ENCODE results near the gene PLEKHA8. TPM values are rescaled to one million over a fixed set of nuclear protein-coding genes. Genes with fewer than 3 reads are reported as not detected.

Gene PLEKHA8
- total RNA-seq, 8 experiments from 2014 or later = 7.7 to 35.3 (median 24.7) TPM

- H3K4me1 ChIP-seq (replicated peaks in 1 of 2) = peaks cover 21% of the 10 kb centered on the region in 2 donors
- in situ Hi-C loops (cut with MboI; ENCODE audit: low pct_unique_long_range_greater_than_20kb in 2 of 9, low sequenced_read_pairs in 9 of 9, unreplicated experiment in 9 of 9) = no loop called here
- peak overlapping the region; percentile 74 to 99 (median 79) for H3K4me3 ChIP-seq
- 0 to 40% (median 4%) methylated on average over 1 to 8 of the region's 9 CpGs for WGBS, 10 experiments
- peak overlapping the region in 1 of 2 donors; percentile 59 for H3K27ac ChIP-seq
- peak in 6 of 8 experiments; percentile 0 to 1 (median 0) for ATAC-seq (replicated peaks in 6 of 8)
Measured at GRCh38 chr7:30027740-30028215, 434 bp upstream of the PLEKHA8 start.

- peak in 3 of 8 experiments; percentile 8 to 35 (median 20) for ATAC-seq (replicated peaks in 6 of 8)
- peak overlapping the region; percentile 71 to 75 for H3K27ac ChIP-seq
- peak overlapping the region; percentile 74 to 99 (median 79) for H3K4me3 ChIP-seq
- H3K4me1 ChIP-seq (replicated peaks in 1 of 2) = peaks cover 21% of the 10 kb centered on the region in 2 donors
- 0 to 20% (median 1%) methylated on average over 1 to 17 of the region's 42 CpGs for WGBS, 10 experiments
- in situ Hi-C loops (cut with MboI; ENCODE audit: low pct_unique_long_range_greater_than_20kb in 2 of 9, low sequenced_read_pairs in 9 of 9, unreplicated experiment in 9 of 9) = no loop called here
Measured at GRCh38 chr7:30028749-30029635, 780 bp downstream of the PLEKHA8 start.

- ATAC-seq (replicated peaks in 6 of 8) = no peak
- Histone ChIP-seq H3K4me3 (peak overlapping the region; percentile 74 to 99 (median 79)), H3K27ac (no peak overlapping the region), H3K4me1 (replicated peaks in 1 of 2) (peaks cover 21% of the 10 kb centered on the region in 2 donors)
- 0 to 20% (median 7%) methylated on average over 1 to 6 of the region's 6 CpGs; no CpG with 5 or more reads in 1 of the 10 experiments for WGBS, 10 experiments
- in situ Hi-C loops (cut with MboI; ENCODE audit: low pct_unique_long_range_greater_than_20kb in 2 of 9, low sequenced_read_pairs in 9 of 9, unreplicated experiment in 9 of 9) = no loop called here
Measured at GRCh38 chr7:30029696-30030095, 1.5 kb downstream of the PLEKHA8 start.

GRCh38 chr7:30032310-30033125, 4.3 kb downstream of the PLEKHA8 start:
- WGBS, 10 experiments = 20 to 100% (median 85%) methylated on average over 1 to 4 of the region's 4 CpGs; no CpG with 5 or more reads in 2 of the 10 experiments
- in situ Hi-C loops (cut with MboI; ENCODE audit: low pct_unique_long_range_greater_than_20kb in 2 of 9, low sequenced_read_pairs in 9 of 9, unreplicated experiment in 9 of 9) = no loop called here
- Histone ChIP-seq H3K4me1 (replicated peaks in 1 of 2) (peaks cover 16 to 17% of the 10 kb centered on the region in 2 donors), H3K4me3 (no peak overlapping the region), H3K27ac (no peak overlapping the region)
- ATAC-seq (replicated peaks in 6 of 8) = peak in 1 of 8 experiments; percentile 2

GRCh38 chr7:30034501-30034900, 6.3 kb downstream of the PLEKHA8 start:
- H3K4me1 ChIP-seq (replicated peaks in 1 of 2) = peaks cover 15 to 16% of the 10 kb centered on the region in 2 donors
- in situ Hi-C loops (cut with MboI; ENCODE audit: low pct_unique_long_range_greater_than_20kb in 2 of 9, low sequenced_read_pairs in 9 of 9, unreplicated experiment in 9 of 9) = no loop called here
- no peak for ATAC-seq (replicated peaks in 6 of 8)
- WGBS, 10 experiments = 87 to 100% (median 97%) methylated on average over 2 to 3 of the region's 3 CpGs; no CpG with 5 or more reads in 1 of the 10 experiments
- H3K4me3 ChIP-seq = no peak overlapping the region
- H3K27ac ChIP-seq = no peak overlapping the region

- no peak for ATAC-seq (replicated peaks in 6 of 8)
- no peak overlapping the region for H3K27ac ChIP-seq
- H3K4me3 ChIP-seq = no peak overlapping the region
- in situ Hi-C loops (cut with MboI; ENCODE audit: low pct_unique_long_range_greater_than_20kb in 2 of 9, low sequenced_read_pairs in 9 of 9, unreplicated experiment in 9 of 9) = no loop called here
- peaks cover 4 to 9% of the 10 kb centered on the region in 2 donors for H3K4me1 ChIP-seq (replicated peaks in 1 of 2)
- 86 to 100% (median 96%) methylated on average over 1 to 2 of the region's 2 CpGs; no CpG with 5 or more reads in 2 of the 10 experiments for WGBS, 10 experiments
Measured at GRCh38 chr7:30036220-30036619, 8.0 kb downstream of the PLEKHA8 start.

- Histone ChIP-seq H3K4me3 (no peak overlapping the region), H3K4me1 (replicated peaks in 1 of 2) (no peaks in the 10 kb centered on the region), H3K27ac (no peak overlapping the region)
- WGBS, 10 experiments = 12 to 100% (median 83%) methylated on average over 1 to 3 of the region's 3 CpGs
- no peak for ATAC-seq (replicated peaks in 6 of 8)
- in situ Hi-C loops (cut with MboI; ENCODE audit: low pct_unique_long_range_greater_than_20kb in 2 of 9, low sequenced_read_pairs in 9 of 9, unreplicated experiment in 9 of 9) = no loop called here
Measured at GRCh38 chr7:30038196-30038980, 10.2 kb downstream of the PLEKHA8 start.

- in situ Hi-C loops (cut with MboI; ENCODE audit: low pct_unique_long_range_greater_than_20kb in 2 of 9, low sequenced_read_pairs in 9 of 9, unreplicated experiment in 9 of 9) = no loop called here
- Histone ChIP-seq H3K4me3 (no peak overlapping the region), H3K27ac (no peak overlapping the region), H3K4me1 (replicated peaks in 1 of 2) (no peaks in the 10 kb centered on the region)
- no peak for ATAC-seq (replicated peaks in 6 of 8)
Measured at GRCh38 chr7:30040938-30041337, 12.7 kb downstream of the PLEKHA8 start.

- Histone ChIP-seq H3K4me1 (replicated peaks in 1 of 2) (no peaks in the 10 kb centered on the region), H3K27ac (no peak overlapping the region), H3K4me3 (no peak overlapping the region)
- WGBS, 10 experiments = 11 to 100% (median 67%) methylated on average over 1 to 4 of the region's 4 CpGs; no CpG with 5 or more reads in 1 of the 10 experiments
- in situ Hi-C loops (cut with MboI; ENCODE audit: low pct_unique_long_range_greater_than_20kb in 2 of 9, low sequenced_read_pairs in 9 of 9, unreplicated experiment in 9 of 9) = no loop called here
- ATAC-seq (replicated peaks in 6 of 8) = peak in 2 of 8 experiments; percentile 20 to 71
Measured at GRCh38 chr7:30041526-30042269, 13.5 kb downstream of the PLEKHA8 start.

GRCh38 chr7:30046127-30046770, 18.0 kb downstream of the PLEKHA8 start:
- WGBS, 10 experiments = 80 to 100% (median 100%) methylated on average over 1 to 2 of the region's 3 CpGs; no CpG with 5 or more reads in 2 of the 10 experiments
- H3K4me3 ChIP-seq = no peak overlapping the region
- ATAC-seq (replicated peaks in 6 of 8) = peak in 1 of 8 experiments; percentile 89

GRCh38 chr7:30047124-30047523, 18.9 kb downstream of the PLEKHA8 start:
- H3K4me1 ChIP-seq (replicated peaks in 1 of 2) = no peaks in the 10 kb centered on the region
- in situ Hi-C loops (cut with MboI; ENCODE audit: low pct_unique_long_range_greater_than_20kb in 2 of 9, low sequenced_read_pairs in 9 of 9, unreplicated experiment in 9 of 9) = no loop called here
- no peak overlapping the region for H3K4me3 ChIP-seq
- no peak overlapping the region for H3K27ac ChIP-seq
- ATAC-seq (replicated peaks in 6 of 8) = no peak
- WGBS, 10 experiments = 0 to 100% (median 80%) methylated on average over 1 to 2 of the region's 2 CpGs; no CpG with 5 or more reads in 1 of the 10 experiments

More at GRCh38 chr7:30046127-30046770, 18.0 kb downstream of the PLEKHA8 start:
- H3K27ac ChIP-seq = no peak overlapping the region
- in situ Hi-C loops (cut with MboI; ENCODE audit: low pct_unique_long_range_greater_than_20kb in 2 of 9, low sequenced_read_pairs in 9 of 9, unreplicated experiment in 9 of 9) = no loop called here
- H3K4me1 ChIP-seq (replicated peaks in 1 of 2) = no peaks in the 10 kb centered on the region

All from motor neuron (in vitro differentiated cells).